NCI-H1930 (cell line): ENCODE data around the gene BTK.
"Not testable (repeated sequence)": the region's sequence is repeated elsewhere in the genome, so short reads cannot be mapped to it uniquely, and the experiment has no call there.

Source experiments
- DNase-seq, 2 experiments: peaks; one replicate each; lab custom pipeline; 2025; lab: John Stamatoyannopoulos, UW

Gene BTK

DNA sequence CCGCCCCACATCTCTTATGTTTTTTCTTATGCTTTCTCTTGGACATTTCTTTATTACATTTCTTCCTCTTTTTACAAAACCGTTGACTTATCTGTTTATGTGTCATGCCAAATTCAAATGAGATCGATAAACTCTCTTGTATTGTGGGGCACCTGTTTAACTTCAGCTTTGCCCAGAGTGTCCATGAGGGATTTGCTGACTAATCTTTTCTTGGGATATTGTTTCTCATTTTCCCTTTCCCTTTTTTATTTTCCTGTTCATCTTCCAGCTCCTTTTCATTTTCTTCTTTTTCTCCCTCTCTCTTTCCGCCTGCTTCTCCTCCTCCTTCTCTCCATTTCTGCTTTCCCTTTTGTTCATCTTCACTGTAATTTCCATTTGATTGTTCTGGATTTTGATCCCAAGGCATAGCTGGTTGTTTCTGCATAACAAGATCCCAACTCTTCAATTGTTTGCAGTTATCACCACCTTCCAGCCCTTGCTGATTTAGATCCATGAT lies 48.2 kb downstream of the BTK start:
- DNase-seq: no peak

DNA sequence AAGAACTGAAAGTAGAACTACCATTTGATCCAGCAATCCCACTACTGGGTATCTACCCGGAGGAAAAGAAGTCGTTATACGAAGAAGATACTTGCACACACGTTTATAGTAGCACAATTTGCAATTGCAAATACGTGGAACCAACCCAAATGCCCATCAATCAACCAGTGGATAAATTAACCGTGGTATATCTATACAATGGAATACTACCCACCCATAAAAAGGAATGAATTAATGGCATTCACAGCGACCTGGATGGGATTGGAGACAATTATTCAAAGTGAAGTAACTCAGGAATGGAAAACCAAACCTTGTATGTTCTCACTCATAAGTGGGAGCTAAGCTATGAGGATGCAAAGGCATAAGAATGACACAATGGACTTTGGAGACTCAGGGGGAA lies 51.7 kb downstream of the BTK start:
- not testable (repeated sequence) for DNase-seq

DNA sequence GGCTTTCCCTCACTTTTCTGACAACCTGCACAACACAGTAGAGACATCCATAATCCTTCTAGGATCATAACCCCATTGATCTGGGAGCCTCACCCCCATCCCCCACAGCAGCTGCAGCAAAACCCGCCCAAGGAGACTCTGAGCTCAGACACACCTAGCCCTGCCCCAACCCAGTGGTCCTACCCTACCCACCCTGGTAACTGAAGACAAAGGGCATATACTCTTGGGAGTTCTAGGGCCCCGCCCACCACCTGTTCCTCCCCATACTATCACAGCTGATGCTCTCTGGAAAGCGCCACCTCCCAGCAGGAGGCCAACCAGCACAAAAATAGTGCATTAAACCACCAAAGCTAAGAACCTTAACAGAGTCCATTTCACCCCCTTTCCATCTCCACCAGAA lies 59.4 kb downstream of the BTK start:
- not testable (repeated sequence) for DNase-seq

DNA sequence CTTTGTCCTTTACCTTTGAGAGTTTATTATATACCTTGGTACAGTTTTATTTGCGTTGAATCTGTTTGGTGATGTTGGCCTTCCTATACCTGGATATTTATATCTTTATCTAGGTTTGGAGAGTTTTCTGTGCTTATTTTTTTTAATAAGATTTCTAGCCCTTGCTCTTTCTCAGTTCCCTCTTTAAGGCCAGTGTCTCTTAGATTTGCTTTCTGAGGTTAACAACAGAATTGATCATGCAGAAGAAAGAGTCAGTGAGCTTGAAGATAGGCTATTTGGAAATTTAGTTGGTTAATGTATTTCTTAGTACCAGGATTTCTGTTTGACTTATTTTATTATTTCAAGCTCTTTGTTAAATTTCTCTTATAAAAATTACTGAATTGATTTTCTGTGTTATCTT lies 82.2 kb downstream of the BTK start:
- no peak for DNase-seq
